HG03175 (cell line): ENCODE results near the gene PPM1H.
"Not testable (repeated sequence)": the region's sequence is repeated elsewhere in the genome, so short reads cannot be mapped to it uniquely, and the experiment has no call there.

Experiments used
- ATAC-seq: cut with Tn5 transposase; IDR thresholded peaks from one replicate; pipeline ENCODE4 v1.9.1; 2021; ENCODE audit warnings: mild to moderate bottlenecking, moderate library complexity; ENCODE audit not compliant: unreplicated experiment

Gene PPM1H

GRCh38 chr12:62774794-62775193, 160.2 kb downstream of the PPM1H start:
- ATAC-seq: no peak

GRCh38 chr12:62772416-62772955, 162.5 kb downstream of the PPM1H start:
- ATAC-seq: no peak

DNA sequence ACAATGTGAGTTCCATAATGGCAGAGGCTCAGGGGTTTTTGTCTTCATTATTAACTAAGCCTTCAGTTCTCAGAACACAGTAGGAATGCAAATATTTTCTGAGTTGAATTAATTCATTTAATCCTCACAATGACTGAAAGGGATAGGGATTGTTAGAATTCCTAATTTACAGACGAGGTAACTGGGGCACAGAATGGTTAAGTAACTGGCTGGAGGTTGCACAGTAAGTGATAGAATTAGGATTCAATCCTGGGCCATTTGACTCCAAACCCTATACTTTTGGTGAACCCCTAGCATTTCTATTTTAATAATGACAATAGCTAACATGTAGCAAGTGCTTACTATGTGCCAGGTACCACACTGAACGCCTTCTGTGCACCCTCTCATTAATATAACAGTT, 163.1 kb downstream of the PPM1H start:
- no peak for ATAC-seq

DNA sequence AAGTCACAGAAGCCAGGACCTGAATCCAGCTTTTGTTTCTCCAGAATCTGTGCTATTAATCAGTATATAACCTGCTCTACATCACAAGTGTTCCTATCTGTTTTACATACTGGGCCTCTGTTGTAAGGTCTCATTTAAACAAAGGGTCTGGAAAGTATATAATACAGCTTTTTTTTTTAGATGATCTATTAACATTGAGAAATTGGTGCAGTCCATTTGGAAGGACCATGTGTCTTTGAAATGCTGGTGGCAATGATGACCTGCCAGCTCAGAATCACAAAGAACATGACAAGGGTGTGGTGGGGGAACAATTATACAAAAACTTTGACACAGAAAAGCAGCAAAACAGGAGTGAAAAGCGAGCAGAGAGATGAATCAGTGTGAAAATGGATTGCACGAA, 164.6 kb downstream of the PPM1H start:
- ATAC-seq: no peak

GRCh38 chr12:62769076-62769619, 165.8 kb downstream of the PPM1H start:
- ATAC-seq: no peak

DNA sequence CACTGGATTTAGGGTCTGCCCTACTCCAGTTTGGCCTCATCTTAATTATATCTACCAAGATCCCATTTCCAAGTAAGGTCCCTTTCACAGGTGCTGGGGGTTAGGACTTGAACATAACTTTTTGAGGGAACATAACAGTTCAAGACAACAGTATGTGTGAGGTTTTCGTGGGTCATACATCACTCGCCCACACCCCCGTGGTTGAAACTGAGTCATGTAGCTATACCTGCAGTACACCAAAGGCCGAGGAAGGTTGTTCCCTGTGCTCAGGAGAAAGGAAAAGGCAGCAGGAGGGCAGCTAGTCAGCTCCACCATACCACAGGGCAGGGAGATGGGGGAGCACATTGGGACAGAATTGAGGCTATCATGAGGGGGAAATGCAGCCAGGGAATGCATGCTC, 167.0 kb downstream of the PPM1H start:
- ATAC-seq: no peak

DNA sequence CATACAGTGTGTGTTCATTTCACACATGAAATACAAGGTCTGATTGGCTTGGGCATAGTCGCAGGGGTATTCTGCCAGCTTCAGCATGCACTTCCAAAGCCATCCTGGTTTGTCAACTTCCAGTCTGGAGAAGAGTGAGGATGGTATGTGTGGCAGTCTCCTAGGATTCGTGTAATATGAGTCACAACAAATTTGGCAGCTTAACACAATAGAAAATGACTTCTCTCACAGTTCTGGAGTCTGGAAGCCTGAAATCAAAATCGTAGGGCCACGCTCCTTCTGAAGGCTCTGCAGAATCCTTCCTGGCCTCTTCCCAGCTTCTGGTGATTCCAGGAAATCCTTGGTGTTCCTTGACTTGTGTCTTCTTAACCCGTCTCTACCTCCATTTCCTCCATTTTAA, 167.5 kb downstream of the PPM1H start:
- no peak for ATAC-seq

GRCh38 chr12:62766496-62766895, 168.5 kb downstream of the PPM1H start:
- no peak for ATAC-seq

DNA sequence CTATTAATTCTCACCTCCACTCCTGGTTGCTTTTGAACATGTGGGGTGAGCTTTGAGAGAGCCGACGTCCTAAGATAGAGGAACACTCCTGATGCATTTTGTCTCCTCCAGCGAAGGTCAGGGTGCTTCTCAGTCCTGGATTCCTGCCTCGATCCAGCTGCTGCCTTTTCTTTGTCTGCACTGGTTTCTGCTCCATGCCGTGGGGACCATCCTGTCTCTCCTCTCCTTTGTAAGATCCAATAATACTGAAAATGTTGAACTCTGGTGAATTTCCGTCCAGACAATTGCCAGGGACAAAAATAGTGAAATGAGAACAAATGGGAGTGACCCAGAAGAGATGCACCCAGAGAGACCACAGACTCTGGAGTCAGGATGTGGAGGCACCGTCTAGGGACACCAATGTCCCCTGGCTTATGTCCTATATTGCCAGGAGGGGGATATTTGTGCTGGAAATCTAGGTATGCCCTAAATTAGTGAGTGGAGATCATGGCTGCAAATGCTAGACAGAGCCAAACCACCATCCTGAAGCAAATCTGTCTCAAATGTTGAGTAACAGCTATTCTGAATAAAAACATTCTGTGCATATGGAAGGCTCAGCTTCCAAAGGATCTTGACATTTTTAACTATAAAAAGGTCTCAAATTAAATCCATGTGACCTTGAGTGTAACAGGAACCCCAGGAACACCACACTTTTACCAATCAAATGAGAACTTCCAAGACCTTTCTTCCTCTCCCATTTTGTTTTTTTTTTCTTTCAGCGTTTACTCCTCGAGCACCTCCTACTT, 170.9 kb downstream of the PPM1H start:
- no peak for ATAC-seq

DNA sequence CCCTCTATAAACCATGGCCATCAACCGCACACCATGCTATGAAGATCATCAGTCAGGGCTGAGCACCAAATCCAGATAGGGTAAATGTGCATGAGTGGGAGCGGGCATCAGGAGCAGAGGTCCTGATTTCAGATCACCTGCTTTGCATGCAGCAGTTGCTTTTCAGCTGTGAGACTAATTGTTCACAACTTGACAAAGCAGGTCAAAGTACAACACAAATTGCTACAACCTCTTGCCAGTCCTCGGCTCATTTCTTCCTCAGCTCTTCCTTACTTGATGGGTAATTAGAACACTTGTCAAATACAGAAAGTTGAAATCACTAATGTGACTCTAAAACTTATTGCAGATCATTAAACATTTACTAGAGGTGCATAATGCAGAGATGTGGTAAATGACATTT, 171.6 kb downstream of the PPM1H start:
- no peak for ATAC-seq

DNA sequence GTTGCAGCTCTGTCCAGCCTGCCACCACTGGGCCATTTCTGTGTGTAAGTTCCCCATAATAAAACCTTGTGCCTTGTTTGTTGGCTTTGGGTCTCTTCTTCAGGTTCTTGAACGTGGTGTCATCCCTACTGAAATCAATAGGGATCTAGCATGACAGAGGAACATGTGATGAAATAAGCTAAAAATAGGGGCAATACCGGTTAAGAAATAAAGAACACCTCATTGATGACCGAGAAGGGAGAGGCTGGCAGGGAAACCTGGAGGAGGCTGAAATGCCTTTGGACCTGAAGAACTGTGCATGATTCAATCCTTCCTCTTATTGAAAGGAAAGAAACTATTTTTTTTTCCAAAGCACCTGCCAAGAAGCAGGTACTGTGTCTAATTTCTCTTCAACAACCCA, 172.3 kb downstream of the PPM1H start:
- no peak for ATAC-seq

DNA sequence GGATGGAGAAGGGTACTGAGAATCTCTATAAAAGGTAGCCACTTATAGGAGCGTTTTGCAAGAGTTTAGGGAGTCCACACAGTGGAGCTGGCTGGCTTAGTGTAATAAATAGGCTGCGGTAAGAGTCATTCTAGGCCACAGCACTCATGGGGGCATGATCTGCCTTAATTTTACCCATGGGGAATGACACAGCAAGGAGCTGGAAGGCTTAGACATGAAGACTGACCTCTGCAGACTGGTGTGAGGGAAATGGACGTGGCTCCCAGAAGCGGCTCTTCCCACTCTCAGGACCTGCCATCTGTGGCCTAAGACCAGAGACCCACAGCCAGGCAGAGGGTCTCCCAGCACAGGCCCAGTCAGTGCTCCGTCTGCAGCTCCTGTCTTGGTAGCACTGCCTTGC, 173.3 kb downstream of the PPM1H start:
- ATAC-seq: no peak

DNA sequence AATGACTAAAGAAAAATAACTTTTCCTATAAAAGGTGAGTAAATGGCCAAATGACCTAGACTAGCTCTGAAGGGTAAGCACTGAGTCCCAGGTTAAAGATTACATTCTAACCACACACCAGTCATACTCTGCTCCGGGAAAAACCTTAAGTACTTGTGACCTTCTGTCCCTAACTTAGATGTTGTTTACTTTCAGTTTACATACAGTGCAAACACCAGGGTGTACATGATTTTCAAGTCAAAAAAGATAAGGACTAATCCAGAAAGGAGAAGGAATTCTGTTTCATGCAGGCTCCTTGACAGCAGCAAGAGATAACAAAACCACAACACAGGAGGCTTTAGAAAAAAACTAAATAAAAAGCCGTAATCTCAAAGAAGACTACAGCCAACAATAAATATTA, 174.2 kb downstream of the PPM1H start:
- ATAC-seq: peak; percentile 98

DNA sequence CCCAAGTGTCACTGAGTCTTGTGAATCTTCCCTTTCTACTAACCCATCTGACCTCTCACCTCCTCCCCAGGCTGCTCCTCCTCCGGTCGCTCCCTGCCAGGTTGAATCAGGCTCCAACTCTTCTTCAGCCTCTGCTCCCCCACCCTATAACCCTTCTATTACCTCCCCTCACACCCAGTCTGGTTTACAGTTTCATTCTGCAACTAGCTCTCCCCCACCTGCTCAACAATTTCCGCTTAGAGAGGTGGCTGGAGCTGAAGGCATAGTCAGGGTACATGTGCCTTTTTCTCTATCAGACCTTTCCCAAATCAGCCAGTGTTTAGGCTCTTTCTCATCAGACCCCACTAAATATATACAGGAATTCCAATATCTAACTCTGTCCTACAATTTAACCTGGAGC, 174.6 kb downstream of the PPM1H start:
- not testable (repeated sequence) for ATAC-seq

DNA sequence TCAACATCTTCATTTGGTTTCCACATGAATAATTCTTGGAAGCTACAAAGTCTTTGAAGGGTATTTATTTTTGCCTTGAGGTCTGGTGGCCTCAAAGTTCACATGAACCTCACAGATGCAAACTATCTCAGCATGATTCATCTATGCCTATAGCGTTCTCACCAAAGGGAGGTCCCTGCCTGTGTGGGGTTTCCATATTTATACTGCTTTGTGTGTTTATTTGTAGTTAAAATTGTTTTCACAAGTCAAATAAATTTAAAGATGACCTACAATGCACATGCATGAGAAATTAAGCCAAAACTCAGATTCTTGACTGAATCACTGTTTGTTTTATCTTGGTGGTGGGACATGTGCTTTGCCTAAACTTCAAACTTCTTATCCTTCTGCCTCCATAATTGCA, 176.7 kb downstream of the PPM1H start:
- ATAC-seq: no peak

DNA sequence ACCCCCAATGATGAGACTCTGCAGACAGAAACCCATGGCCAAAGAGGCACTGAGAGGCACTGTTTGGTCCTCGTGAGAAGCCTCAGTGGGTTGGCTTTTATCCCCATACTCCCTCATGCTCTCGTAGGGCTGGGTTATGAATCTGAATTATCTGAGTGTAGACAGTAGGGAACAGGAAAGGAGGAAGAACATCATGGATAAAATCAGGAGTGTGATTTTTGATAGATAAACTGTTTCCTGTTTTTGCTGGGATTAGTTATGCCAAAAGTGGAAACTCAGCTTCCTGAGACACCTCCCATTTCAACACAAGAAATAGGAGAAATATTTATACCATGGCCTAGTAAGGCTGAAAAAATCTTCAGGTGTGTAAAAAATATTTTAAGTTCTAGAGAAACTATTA, 177.9 kb downstream of the PPM1H start:
- ATAC-seq: no peak

GRCh38 chr12:62754706-62755105, 180.2 kb downstream of the PPM1H start:
- no peak for ATAC-seq

- no peak for ATAC-seq
Observed at GRCh38 chr12:62751810-62752155, 183.2 kb downstream of the PPM1H start.

- no peak for ATAC-seq
Observed at GRCh38 chr12:62750941-62751809, 183.8 kb downstream of the PPM1H start.

DNA sequence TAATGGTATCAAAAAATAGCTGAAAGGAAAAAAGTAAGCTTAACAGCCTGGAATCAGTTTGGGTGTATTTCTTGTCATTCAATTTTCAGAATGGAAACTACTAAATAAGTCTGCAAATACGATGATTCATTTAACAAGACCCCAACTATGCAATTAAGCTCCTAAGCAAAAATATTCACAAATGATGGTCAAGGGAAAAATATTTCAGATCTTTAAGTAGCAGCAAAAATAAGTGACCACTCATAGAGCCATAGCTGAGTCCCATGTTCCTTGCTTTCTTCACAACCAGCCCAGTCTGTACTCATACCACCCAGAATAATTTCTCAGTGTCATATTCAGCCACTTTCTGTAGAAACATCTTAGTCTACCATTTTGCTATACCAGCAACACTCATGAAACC, 185.4 kb downstream of the PPM1H start:
- no peak for ATAC-seq

GRCh38 chr12:62748941-62749468, 185.9 kb downstream of the PPM1H start:
- ATAC-seq: no peak
